GM23338 (cell line): ENCODE measurements around the gene TUBB4A. TPM values are rescaled to one million over a fixed set of nuclear protein-coding genes. Genes with fewer than 3 reads are reported as not detected.

Source experiments
- ATAC-seq: fragments of 200-7000 bp; cut with Tn5 transposase; 3 replicates; pipeline ENCODE4 v1.9.1; 2020
- DNase-seq: peaks from one replicate; pipeline ENCODE4 v3.0.0-alpha.2; 2015; ENCODE audit warnings: low spot score
- H2AFZ ChIP-seq: fragments of 200-600 bp; sonication (generic); 2 replicates; pipeline ENCODE4 v1.8.0; 2016; ENCODE audit warnings: antibody characterized with exemption, mild to moderate bottlenecking, moderate library complexity
- H3F3A ChIP-seq: fragments of 200-600 bp; sonication (generic); replicated peaks from 2 replicates; pipeline ENCODE4 v1.8.0; 2017; ENCODE audit warnings: antibody characterized with exemption, mixed run types, low read depth
- H3K27ac ChIP-seq: fragments of 200-600 bp; sonication (generic); 2 replicates; pipeline ENCODE4 v1.6.1; 2016; ENCODE audit warnings: low read depth
- H3K27me3 ChIP-seq: fragments of 200-600 bp; sonication (generic); 2 replicates; pipeline ENCODE4 v1.8.0; 2016; ENCODE audit warnings: mild to moderate bottlenecking, mixed run types, moderate library complexity; ENCODE audit not compliant: insufficient read depth
- H3K36me3 ChIP-seq: fragments of 200-600 bp; sonication (generic); 2 replicates; pipeline ENCODE4 v1.8.0; 2016; ENCODE audit warnings: mild to moderate bottlenecking; ENCODE audit not compliant: insufficient read depth
- H3K4me1 ChIP-seq: fragments of 200-600 bp; sonication (generic); 2 replicates; pipeline ENCODE4 v1.8.0; 2016; ENCODE audit warnings: mild to moderate bottlenecking, moderate library complexity; ENCODE audit not compliant: insufficient read depth
- H3K4me2 ChIP-seq: fragments of 200-600 bp; sonication (generic); 2 replicates; pipeline ENCODE4 v1.7.1; 2017; ENCODE audit warnings: mixed run types
- H3K4me3 ChIP-seq: fragments of 200-600 bp; sonication (generic); 2 replicates; pipeline ENCODE4 v1.6.1; 2016; ENCODE audit warnings: mixed run types
- H3K79me2 ChIP-seq: fragments of 200-600 bp; sonication (generic); replicated peaks from 2 replicates; pipeline ENCODE4 v1.8.0; 2017; ENCODE audit warnings: mild to moderate bottlenecking; ENCODE audit not compliant: insufficient read depth
- H3K9me2 ChIP-seq: fragments of 200-600 bp; sonication (generic); 2 replicates; pipeline ENCODE4 v1.8.0; 2017; ENCODE audit not compliant: insufficient read depth
- H4K20me1 ChIP-seq: fragments of 200-600 bp; sonication (generic); replicated peaks from 2 replicates; pipeline ENCODE4 v1.8.0; 2017; ENCODE audit warnings: mild to moderate bottlenecking; ENCODE audit not compliant: insufficient read depth
- H3K27ac Mint-ChIP-seq: 2 replicates; pipeline ENCODE4 v1.8.0; 2020; ENCODE audit warnings: inconsistent platforms, mild to moderate bottlenecking, moderate library complexity, mixed read lengths
- H3K27me3 Mint-ChIP-seq: 3 replicates; pipeline ENCODE4 v1.8.0; 2022; ENCODE audit warnings: low read depth, mild to moderate bottlenecking, moderate library complexity, mixed read lengths, inconsistent platforms; ENCODE audit not compliant: insufficient read depth, poor library complexity
- H3K36me3 Mint-ChIP-seq: 3 replicates; pipeline ENCODE4 v1.8.0; 2021; ENCODE audit warnings: low read depth, mild to moderate bottlenecking, inconsistent platforms, moderate library complexity, mixed read lengths
- H3K4me1 Mint-ChIP-seq: 3 replicates; pipeline ENCODE4 v1.8.0; 2020; ENCODE audit warnings: mild to moderate bottlenecking, inconsistent platforms, mixed read lengths
- H3K4me3 Mint-ChIP-seq: 3 replicates; pipeline ENCODE4 v1.8.0; 2021; ENCODE audit warnings: moderate library complexity, mild to moderate bottlenecking, inconsistent platforms, mixed read lengths
- H3K9me3 Mint-ChIP-seq: 3 replicates; pipeline ENCODE4 v1.8.0; 2020; ENCODE audit warnings: moderate library complexity, mild to moderate bottlenecking, inconsistent platforms, mixed read lengths
- CREB1 ChIP-seq: fragments of 250-450 bp; sonication (Bioruptor Pico); IDR thresholded peaks from 2 replicates; pipeline ENCODE4 v1.5.0; 2020; ENCODE audit warnings: low read depth, mild to moderate bottlenecking, moderate library complexity
- EZH2 ChIP-seq: fragments of 200-600 bp; sonication (generic); IDR thresholded peaks from one replicate; pipeline ENCODE4 v1.8.0; 2017; ENCODE audit warnings: antibody characterized with exemption, mild to moderate bottlenecking, low read depth; ENCODE audit not compliant: unreplicated experiment
- EZH2phosphoT487 ChIP-seq: fragments of 200-600 bp; sonication (generic); IDR thresholded peaks from one replicate; pipeline ENCODE4 v1.8.1; 2018; ENCODE audit warnings: antibody characterized with exemption; ENCODE audit not compliant: unreplicated experiment
- JUNB ChIP-seq: IDR thresholded peaks from one replicate; pipeline ENCODE4 v1.6.1; 2016; ENCODE audit warnings: antibody characterized with exemption; ENCODE audit not compliant: unreplicated experiment
- NANOG ChIP-seq: IDR thresholded peaks from 2 replicates; pipeline ENCODE4 v1.6.1; 2016; ENCODE audit warnings: antibody characterized with exemption, borderline replicate concordance
- POLR2AphosphoS5 ChIP-seq: IDR thresholded peaks from 2 replicates; pipeline ENCODE4 v1.6.1; 2016; ENCODE audit warnings: antibody characterized with exemption, low read depth
- STAT1 ChIP-seq: IDR thresholded peaks from one replicate; pipeline ENCODE4 v1.6.1; 2016; ENCODE audit warnings: antibody characterized with exemption; ENCODE audit not compliant: unreplicated experiment
- ZNF114 ChIP-seq: fragments of 250-450 bp; sonication (Bioruptor Pico); IDR thresholded peaks from 2 replicates; pipeline ENCODE4 v1.5.0; 2020; ENCODE audit warnings: mild to moderate bottlenecking, moderate library complexity
- ZNF331 ChIP-seq: fragments of 250-450 bp; sonication (Bioruptor Pico); IDR thresholded peaks from 2 replicates; pipeline ENCODE4 v1.5.0; 2020; ENCODE audit warnings: low read depth, mild to moderate bottlenecking, moderate library complexity
- polyA plus RNA-seq: library from polyadenylated mRNA; unstranded; fragments of >200 nt; fragmentation: Nextera tagmentation; extraction: Ambion mirVana; gene quantifications from 2 replicates; pipeline ENCODE4 v1.2.1, GENCODE V29; 2016
- total RNA-seq: library from RNA; depleted of rRNA; stranded (reverse); fragments of >200 nt; shearing (Covaris generic); gene quantifications from 2 replicates; pipeline ENCODE4 v1.2.3, GENCODE V29; 2014
- TF ChIP-seq, protein P1 (sequence below): IDR thresholded peaks from one replicate; pipeline ENCODE4 v1.6.1; 2018; ENCODE audit warnings: antibody characterized with exemption; ENCODE audit not compliant: unreplicated experiment
- TF ChIP-seq, protein P2 (sequence below), 2 experiments: fragments of 200-600 bp in 1 of 2; sonication (generic) in 1 of 2; conservative IDR thresholded peaks; 2 replicates each; pipeline versions ENCODE4 v1.5.1 to v1.6.1; 2016 to 2017; ENCODE audit warnings: antibody characterized with exemption in 2 of 2, low read depth in 2 of 2, mild to moderate bottlenecking in 2 of 2, moderate library complexity in 1 of 2
- TF ChIP-seq, protein P3 (sequence below): fragments of 250-450 bp; sonication (Bioruptor Pico); IDR thresholded peaks from 2 replicates; pipeline ENCODE4 v1.5.0; 2020; ENCODE audit warnings: mild to moderate bottlenecking, moderate library complexity
- TF ChIP-seq, protein P4 (sequence below): IDR thresholded peaks from 2 replicates; pipeline ENCODE4 v1.6.1; 2016; ENCODE audit warnings: antibody characterized with exemption

Gene TUBB4A
- total and polyA plus RNA-seq, 2 experiments from 2014 or later, result 32.9 to 41.7 TPM

DNA sequence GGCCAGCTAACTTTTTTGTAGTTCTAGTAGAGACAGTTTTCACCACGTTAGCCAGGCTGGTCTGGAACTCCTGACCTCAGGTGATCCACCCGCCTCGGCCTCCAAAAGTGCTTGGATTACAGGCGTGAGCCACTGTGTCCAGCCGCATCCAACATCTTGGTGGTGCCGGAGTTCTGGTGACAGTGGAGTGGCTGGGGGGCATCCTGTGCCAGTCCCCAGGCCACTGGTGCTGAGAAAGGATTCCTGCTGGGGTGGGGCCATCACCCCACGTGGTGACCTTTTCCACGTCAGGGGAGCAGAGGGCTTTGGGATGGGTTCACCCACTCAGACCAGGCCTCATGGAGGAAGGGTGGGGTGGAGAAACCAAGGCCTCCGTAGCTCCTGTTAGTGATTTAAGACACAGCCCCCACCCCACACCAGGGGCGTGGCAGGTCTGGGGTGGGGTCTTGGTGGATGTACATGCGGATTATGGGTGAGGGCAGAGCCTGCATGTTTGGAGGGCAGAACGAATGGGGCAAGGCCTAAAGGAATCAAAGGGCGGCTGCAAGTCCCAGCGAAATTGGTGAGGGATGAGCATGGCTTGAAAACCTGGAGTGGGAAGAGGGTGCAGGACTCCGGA lies 12.9 kb upstream of the TUBB4A start:
- no peak overlapping the region for H2AFZ ChIP-seq
- H3K9me3 Mint-ChIP-seq, result peaks cover 8% of the 10 kb centered on the region
- no peak for ATAC-seq

More for the DNA sequence above, 12.9 kb upstream of the TUBB4A start:
- Histone ChIP-seq H3K36me3 (no peaks in the 10 kb centered on the region), H3K27ac (no peak overlapping the region), H3K4me2 (no peak overlapping the region), H3K27me3 (no peaks in the 10 kb centered on the region), H3K4me3 (no peak overlapping the region), H3K4me1 (no peaks in the 10 kb centered on the region), H4K20me1 (no peaks in the 10 kb centered on the region), H3K9me2 (no peaks in the 10 kb centered on the region), H3K79me2 (no peaks in the 10 kb centered on the region), H3F3A (no peaks in the 10 kb centered on the region)
- TF ChIP-seq ZNF331 (no peak), EZH2 (no peak), STAT1 (no peak), ZNF114 (no peak), EZH2phosphoT487 (no peak), NANOG (no peak), CREB1 (no peak), POLR2AphosphoS5 (no peak), JUNB (no peak)
- TF ChIP-seq, protein P1, sequence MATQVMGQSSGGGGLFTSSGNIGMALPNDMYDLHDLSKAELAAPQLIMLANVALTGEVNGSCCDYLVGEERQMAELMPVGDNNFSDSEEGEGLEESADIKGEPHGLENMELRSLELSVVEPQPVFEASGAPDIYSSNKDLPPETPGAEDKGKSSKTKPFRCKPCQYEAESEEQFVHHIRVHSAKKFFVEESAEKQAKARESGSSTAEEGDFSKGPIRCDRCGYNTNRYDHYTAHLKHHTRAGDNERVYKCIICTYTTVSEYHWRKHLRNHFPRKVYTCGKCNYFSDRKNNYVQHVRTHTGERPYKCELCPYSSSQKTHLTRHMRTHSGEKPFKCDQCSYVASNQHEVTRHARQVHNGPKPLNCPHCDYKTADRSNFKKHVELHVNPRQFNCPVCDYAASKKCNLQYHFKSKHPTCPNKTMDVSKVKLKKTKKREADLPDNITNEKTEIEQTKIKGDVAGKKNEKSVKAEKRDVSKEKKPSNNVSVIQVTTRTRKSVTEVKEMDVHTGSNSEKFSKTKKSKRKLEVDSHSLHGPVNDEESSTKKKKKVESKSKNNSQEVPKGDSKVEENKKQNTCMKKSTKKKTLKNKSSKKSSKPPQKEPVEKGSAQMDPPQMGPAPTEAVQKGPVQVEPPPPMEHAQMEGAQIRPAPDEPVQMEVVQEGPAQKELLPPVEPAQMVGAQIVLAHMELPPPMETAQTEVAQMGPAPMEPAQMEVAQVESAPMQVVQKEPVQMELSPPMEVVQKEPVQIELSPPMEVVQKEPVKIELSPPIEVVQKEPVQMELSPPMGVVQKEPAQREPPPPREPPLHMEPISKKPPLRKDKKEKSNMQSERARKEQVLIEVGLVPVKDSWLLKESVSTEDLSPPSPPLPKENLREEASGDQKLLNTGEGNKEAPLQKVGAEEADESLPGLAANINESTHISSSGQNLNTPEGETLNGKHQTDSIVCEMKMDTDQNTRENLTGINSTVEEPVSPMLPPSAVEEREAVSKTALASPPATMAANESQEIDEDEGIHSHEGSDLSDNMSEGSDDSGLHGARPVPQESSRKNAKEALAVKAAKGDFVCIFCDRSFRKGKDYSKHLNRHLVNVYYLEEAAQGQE, result no peak
- TF ChIP-seq, protein P2, sequence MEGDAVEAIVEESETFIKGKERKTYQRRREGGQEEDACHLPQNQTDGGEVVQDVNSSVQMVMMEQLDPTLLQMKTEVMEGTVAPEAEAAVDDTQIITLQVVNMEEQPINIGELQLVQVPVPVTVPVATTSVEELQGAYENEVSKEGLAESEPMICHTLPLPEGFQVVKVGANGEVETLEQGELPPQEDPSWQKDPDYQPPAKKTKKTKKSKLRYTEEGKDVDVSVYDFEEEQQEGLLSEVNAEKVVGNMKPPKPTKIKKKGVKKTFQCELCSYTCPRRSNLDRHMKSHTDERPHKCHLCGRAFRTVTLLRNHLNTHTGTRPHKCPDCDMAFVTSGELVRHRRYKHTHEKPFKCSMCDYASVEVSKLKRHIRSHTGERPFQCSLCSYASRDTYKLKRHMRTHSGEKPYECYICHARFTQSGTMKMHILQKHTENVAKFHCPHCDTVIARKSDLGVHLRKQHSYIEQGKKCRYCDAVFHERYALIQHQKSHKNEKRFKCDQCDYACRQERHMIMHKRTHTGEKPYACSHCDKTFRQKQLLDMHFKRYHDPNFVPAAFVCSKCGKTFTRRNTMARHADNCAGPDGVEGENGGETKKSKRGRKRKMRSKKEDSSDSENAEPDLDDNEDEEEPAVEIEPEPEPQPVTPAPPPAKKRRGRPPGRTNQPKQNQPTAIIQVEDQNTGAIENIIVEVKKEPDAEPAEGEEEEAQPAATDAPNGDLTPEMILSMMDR (conservative IDR thresholded peaks at IDR 0.05; ENCODE audit: low read depth in 2 of 2), result no peak
- TF ChIP-seq, protein P3, sequence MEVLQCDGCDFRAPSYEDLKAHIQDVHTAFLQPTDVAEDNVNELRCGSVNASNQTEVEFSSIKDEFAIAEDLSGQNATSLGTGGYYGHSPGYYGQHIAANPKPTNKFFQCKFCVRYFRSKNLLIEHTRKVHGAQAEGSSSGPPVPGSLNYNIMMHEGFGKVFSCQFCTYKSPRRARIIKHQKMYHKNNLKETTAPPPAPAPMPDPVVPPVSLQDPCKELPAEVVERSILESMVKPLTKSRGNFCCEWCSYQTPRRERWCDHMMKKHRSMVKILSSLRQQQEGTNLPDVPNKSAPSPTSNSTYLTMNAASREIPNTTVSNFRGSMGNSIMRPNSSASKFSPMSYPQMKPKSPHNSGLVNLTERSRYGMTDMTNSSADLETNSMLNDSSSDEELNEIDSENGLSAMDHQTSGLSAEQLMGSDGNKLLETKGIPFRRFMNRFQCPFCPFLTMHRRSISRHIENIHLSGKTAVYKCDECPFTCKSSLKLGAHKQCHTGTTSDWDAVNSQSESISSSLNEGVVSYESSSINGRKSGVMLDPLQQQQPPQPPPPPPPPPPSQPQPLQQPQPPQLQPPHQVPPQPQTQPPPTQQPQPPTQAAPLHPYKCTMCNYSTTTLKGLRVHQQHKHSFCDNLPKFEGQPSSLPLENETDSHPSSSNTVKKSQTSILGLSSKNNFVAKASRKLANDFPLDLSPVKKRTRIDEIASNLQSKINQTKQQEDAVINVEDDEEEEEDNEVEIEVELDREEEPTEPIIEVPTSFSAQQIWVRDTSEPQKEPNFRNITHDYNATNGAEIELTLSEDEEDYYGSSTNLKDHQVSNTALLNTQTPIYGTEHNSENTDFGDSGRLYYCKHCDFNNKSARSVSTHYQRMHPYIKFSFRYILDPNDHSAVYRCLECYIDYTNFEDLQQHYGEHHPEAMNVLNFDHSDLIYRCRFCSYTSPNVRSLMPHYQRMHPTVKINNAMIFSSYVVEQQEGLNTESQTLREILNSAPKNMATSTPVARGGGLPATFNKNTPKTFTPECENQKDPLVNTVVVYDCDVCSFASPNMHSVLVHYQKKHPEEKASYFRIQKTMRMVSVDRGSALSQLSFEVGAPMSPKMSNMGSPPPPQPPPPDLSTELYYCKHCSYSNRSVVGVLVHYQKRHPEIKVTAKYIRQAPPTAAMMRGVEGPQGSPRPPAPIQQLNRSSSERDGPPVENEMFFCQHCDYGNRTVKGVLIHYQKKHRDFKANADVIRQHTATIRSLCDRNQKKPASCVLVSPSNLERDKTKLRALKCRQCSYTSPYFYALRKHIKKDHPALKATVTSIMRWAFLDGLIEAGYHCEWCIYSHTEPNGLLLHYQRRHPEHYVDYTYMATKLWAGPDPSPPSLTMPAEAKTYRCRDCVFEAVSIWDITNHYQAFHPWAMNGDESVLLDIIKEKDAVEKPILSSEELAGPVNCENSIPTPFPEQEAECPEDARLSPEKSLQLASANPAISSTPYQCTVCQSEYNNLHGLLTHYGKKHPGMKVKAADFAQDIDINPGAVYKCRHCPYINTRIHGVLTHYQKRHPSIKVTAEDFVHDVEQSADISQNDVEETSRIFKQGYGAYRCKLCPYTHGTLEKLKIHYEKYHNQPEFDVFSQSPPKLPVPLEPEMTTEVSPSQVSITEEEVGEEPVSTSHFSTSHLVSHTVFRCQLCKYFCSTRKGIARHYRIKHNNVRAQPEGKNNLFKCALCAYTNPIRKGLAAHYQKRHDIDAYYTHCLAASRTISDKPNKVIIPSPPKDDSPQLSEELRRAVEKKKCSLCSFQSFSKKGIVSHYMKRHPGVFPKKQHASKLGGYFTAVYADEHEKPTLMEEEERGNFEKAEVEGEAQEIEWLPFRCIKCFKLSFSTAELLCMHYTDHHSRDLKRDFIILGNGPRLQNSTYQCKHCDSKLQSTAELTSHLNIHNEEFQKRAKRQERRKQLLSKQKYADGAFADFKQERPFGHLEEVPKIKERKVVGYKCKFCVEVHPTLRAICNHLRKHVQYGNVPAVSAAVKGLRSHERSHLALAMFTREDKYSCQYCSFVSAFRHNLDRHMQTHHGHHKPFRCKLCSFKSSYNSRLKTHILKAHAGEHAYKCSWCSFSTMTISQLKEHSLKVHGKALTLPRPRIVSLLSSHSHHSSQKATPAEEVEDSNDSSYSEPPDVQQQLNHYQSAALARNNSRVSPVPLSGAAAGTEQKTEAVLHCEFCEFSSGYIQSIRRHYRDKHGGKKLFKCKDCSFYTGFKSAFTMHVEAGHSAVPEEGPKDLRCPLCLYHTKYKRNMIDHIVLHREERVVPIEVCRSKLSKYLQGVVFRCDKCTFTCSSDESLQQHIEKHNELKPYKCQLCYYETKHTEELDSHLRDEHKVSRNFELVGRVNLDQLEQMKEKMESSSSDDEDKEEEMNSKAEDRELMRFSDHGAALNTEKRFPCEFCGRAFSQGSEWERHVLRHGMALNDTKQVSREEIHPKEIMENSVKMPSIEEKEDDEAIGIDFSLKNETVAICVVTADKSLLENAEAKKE (CRISPR knock-in tag), result no peak
- TF ChIP-seq, protein P4, sequence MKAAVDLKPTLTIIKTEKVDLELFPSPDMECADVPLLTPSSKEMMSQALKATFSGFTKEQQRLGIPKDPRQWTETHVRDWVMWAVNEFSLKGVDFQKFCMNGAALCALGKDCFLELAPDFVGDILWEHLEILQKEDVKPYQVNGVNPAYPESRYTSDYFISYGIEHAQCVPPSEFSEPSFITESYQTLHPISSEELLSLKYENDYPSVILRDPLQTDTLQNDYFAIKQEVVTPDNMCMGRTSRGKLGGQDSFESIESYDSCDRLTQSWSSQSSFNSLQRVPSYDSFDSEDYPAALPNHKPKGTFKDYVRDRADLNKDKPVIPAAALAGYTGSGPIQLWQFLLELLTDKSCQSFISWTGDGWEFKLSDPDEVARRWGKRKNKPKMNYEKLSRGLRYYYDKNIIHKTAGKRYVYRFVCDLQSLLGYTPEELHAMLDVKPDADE, result no peak
- peaks cover 13% of the 10 kb centered on the region for H3K27me3 Mint-ChIP-seq
- peaks cover under 1% of the 10 kb centered on the region; the same call in 2 of the 3 replicates for H3K36me3 Mint-ChIP-seq
- DNase-seq, result no peak
- peaks cover 3% of the 10 kb centered on the region for H3K4me1 Mint-ChIP-seq
- no peak overlapping the region for H3K27ac Mint-ChIP-seq
- H3K4me3 Mint-ChIP-seq, result no peak overlapping the region
